GM21423 (cell line): ENCODE measurements around the gene RNF5.

Source experiments
- ATAC-seq: cut with Tn5 transposase; IDR thresholded peaks from one replicate; pipeline ENCODE4 v1.9.1; 2021; ENCODE audit warnings: mild to moderate bottlenecking, moderate library complexity; ENCODE audit not compliant: unreplicated experiment

The RNF5 gene

DNA sequence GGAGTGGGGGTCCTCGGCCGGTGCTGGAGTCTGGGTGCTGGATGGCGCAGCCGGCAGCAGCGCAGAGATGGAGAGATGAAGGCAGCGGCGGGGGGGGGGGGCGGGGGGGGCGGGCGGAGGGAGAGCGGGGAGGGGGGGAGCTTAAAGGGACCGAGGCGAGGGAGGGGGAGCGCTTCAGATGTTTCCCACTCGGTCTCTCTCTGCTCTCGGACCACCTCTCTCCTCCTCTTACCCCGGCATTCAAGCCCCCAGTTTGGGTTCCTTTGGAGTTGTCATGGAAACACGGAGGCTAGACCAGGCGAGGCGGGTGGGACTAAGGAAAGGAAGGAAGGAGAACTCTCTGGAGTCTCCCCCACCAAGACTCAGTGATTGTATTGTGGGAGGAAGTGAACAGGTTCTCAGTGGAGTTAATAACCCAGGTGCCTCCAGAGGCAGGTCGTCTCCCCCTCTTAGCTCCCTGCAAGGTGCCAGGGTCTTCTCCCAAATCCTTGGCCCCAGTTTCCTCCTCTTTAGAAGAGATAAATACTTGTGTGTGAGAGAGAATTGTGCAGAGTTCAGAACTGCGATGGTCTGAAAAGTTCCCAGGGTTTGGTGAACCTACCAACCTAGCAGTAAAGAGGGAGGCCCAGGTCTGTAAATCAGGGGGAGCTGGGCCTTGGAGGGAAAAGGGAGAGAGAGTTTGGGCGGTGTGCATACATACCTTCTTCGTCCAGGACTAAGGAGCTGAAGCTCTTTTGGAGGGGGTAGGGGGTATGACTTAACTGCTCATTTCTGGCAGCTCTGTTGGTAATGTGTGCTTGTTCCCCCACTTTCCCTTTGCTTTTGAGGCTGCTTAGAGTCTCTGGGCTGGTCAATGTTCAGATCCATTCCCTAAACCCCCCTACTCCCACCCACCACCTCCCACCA is 26.1 kb upstream of the RNF5 start, which contains the start of gene PRRT1:
Gene PRRT1, minus strand, starts transcription at position 77 of the 906 bp plus-strand sequence. CDS start 112 bp downstream, outside the sequence.
- ATAC-seq = no peak

DNA sequence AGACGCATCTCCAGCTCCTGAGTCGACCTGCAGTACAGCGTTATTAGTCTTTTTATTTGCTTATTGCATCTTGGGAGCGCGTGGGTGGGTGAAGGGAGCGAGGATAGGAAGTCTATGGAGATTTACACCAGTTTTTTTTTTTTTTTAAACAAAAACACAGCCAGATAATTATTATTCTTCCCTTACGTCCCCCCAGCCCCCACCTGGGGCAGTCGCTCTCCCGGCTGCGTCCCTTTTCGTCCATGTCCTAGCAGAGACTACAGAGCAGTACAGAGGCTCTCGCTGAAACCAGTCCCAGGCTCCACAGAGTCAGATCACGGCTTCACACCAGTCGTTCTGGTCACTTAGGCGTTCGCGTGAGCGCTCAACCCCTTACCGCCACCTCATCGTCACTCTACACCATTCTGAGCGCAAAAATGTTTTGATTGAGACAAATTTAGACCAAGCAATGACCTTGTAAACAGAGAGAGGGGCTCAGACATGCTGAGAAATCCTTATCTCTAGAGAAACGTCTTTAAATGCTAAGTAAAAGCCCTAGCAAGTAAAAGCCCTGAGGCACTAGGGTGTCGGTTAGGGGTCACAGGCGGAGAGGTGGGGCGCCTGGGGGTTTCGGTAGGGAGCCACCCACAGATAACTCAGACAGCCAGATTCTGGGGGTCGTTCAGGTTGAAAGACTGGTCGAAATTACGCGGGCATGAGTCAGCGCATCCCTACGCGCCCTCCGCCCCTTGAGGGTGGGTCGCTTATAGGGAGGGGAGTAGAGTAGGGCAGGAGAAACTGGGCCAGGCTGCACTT is 25.2 kb upstream of the RNF5 start:
- no peak for ATAC-seq

DNA sequence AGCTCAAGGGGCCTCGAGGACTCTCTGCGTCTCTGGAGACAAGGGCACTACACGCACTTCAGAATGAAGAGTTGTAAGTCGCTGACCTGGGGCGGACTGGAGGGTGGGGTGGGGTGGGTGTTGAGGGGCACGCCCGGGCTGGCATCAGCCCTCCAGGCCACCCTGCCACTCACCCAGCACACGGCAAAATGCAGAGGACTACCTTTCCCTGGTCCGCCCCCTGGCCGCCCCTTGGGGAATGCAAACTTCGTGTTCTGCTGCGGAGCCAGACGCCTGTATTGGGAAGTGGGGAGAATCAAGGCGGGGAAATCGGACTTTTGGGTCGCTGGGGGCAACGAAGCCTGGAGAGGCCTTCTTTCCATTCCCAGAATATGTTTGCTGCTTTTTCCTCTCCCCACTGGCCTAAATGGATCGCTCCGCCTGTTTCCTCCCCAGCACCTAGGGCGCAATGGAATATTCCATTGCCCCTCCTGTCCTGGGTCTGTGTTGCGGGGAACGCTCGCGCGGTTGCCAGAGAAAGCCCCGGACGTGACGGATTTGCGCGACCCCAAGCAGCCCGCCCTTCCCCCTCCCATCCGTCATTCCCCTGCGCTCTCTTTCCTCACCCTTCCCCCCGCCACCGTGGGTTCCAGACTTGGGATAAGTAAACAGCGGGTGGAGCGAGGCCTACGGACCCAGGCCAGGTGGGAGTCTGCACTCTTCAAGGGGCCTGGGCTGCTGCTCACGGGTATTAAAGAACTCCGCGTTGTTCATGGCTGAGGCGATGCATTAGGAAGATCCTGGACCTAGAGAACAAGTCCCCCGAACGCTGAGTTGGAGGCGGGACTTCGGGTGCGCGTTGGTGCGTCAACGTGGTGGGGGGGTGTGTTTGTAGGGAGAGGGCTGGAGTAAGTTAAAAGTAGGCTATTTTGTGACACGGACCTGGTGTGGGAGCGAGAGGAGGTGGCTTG is 24.4 kb upstream of the RNF5 start, which contains the start of gene PPT2:
Gene PPT2, plus strand, starts transcription at position 578 of the 950 bp plus-strand sequence. CDS start 454 bp downstream, outside the sequence.
- ATAC-seq = no peak

DNA sequence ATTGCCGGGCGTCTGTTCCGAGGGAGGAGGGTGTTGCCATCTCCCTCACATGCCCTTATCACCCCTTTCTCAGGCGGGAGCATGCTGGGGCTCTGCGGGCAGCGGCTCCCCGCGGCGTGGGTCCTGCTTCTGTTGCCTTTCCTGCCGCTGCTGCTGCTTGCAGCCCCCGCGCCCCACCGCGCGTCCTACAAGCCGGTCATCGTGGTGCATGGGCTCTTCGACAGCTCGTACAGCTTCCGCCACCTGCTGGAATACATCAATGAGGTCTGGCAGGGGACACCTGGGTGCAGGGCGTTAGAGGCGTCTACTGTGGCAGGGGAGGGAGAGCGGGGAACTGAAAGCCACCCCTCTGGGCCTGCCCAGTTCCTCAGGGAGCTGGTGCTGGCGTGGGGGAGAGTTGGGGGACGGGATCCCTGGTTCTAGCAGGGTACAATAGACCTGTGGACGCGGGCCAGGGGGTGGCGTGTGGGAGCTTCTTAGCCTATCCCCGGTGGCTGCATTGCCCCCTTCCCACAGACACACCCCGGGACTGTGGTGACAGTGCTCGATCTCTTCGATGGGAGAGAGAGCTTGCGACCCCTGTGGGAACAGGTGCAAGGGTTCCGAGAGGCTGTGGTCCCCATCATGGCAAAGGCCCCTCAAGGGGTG is 23.6 kb upstream of the RNF5 start:
- ATAC-seq = no peak

DNA sequence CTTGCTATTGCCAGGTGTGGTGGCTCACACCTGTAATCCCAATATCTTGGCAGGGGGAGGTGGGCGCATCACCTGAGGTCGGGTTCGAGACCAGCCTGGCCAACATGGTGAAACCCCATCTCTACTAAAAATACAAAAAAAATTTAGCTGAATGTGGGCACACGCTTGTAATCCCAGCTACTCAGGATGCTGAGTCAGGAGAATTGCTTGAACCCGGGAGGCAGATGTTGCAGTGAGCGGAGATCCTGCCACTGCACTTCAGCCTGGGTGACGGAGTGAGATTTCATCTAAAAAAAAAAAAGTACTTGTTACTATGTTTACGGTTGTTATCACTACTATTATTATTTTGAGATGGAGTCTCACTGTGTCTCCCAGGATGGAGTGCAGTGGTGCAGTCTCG is 21.3 kb upstream of the RNF5 start:
- ATAC-seq = no peak

DNA sequence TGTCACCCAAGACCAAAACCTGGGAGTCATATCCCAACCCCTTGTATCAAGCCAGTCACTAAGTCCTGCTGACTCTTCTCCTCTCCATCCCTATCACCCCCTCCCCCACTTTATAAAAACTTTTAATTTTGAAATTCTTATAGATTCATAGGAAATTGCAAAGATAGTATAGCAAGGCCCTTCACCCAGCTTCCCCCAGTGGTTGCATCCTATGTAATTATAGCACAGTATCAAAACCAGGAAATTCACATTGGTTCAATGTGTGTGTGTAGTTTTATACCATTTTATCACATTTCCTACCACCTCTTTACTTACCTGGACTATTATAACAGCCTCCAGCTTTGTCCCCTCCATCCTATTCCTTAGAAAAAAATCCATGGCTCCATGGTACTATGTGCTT is 20.2 kb upstream of the RNF5 start:
- no peak for ATAC-seq

DNA sequence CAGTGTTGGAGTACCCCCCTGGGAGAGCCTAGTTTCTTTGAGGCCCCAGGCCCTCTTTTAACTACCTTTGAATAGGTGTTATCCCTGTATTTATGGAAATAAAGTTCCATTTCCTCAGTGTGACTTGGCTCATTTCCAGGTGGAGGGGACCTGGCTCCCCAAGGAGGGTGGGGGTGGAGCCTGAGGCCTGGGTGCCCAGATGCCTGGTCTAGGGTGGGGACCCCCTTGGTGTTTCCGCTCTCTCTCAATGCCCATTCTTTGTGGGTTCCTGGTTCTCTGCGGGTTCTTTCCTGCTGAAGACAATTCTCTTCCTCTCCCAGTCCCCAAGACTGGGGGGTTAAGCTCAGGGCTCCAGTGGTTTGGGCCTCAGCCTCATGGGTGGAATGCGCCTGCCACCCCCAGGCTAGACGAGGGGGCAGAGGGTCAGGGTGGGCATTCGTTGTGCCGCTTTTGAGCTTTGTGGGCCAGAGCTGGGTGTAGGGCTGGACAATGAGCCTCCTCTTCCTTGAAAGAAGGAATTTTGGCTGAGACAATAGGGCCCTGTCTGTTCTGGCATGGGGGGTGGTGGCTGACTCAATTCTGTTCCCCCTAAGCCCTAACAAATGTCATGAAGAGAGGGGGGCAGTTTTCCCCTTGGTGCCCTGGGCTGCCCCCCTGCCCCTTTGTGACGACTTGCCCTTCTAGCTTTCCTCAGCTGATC is 14.5 kb upstream of the RNF5 start:
- no peak for ATAC-seq

DNA sequence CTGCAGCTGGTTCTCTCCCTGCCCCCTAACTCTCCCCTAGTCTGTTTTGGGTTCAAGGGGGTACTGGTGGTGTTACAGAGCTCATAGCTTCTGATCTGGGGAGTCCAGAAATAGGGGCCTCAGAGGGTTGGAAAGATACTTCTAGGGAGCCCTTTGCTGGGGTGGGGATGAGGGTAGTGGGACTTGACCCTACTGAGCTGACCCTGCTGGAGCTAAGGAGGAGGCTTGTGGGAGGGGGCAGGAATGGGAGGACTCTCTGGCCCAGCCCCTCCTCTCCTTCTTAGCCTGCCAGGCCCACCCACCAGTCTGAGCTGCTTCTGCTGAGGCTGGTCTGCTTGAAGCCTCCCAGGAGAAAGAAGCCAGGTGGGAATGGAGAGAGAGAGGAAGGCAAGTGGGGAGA is 13.9 kb upstream of the RNF5 start, which contains the start of gene EGFL8:
Gene EGFL8, plus strand, starts transcription at position 301 of the 400 bp plus-strand sequence. CDS start 1,571 bp downstream, outside the sequence.
- no peak for ATAC-seq

DNA sequence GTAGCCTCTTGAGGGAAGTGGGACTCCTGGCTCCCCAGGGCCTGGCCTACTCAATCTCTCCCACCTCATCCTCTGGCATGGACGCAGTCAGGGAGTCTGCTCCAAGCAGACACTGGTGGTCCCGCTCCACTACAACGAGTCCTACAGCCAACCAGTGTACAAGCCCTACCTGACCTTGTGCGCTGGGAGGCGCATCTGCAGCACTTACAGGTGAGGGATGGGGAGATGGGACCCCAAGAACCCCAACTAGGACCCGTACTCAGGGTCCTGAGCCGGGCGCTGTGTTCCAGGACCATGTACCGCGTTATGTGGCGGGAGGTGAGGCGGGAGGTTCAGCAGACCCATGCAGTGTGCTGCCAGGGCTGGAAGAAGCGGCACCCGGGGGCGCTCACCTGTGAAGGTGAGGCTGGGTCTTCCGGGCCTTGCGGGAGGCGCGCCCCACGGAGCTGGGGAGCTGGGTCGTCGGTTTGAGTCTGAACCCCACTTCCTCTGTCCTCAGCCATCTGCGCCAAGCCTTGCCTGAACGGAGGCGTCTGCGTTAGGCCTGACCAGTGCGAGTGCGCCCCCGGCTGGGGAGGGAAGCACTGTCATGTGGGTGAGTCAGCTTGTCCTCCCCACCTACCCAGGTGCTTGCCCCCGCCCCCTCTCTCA is 11.7 kb upstream of the RNF5 start:
- no peak for ATAC-seq

DNA sequence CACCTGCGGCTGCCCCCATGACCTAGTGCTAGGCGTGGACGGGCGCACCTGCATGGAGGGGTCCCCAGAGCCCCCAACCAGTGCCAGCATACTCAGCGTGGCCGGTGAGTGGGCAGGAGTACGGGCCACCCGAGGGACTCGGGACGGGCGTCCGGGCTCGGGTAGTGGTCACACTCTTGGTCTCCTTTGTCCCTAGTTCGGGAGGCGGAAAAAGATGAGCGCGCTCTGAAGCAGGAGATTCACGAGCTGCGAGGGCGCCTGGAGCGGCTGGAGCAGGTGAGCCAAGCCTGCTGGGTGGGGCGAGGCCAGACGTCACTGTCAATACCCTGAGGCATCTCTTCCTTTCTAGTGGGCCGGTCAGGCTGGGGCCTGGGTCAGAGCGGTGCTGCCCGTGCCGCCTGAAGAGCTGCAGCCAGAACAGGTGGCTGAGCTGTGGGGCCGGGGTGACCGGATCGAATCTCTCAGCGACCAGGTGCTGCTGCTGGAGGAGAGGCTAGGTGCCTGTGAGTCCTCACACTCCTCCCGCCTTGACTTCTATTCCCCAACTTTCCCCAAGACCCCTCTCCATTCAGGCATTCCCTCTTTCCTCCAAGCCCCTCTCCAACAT is 10.9 kb upstream of the RNF5 start:
- ATAC-seq = no peak

DNA sequence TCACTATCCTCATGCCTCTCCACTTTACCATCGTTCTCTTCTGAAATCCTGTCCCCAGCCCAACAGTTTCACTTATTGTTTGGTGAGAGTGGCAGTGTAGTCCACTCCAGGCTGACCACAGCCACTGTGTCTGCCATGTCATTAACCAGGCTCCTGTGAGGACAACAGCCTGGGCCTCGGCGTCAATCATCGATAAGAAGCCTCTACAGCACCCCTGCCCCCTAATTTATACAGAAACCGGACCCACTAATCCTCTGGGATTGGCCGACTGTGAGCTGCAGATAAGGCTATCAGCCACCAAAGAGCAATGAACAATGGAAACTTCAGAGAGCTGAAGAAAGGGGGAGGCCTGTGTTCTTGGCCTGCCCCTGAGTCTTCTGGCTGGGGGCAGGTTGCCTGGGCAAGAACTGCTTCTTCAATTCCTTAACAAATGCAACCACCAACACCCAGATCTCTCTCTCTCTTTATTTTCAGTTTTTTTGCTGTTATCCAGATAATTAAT is 10.4 kb upstream of the RNF5 start:
- ATAC-seq = no peak

DNA sequence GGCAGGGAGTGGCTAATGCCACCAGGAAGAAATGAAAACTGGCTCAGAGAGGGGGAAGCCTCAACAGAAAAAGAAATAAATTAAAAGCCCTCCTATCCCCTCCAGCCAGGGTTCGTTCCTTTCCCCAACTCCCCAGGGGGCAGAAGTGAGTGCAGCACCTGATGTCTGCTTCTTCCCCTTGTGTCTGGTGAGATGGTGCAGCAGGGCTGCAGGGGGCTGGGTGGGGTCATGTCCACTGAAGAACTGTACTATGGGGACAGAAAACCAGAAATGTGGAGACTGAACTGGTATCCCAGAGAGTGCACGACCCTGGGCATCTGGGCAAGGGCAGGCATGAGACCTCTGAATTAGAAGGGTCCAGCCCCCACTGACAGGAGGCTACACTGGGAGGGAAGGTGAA is 9.9 kb upstream of the RNF5 start:
- no peak for ATAC-seq

DNA sequence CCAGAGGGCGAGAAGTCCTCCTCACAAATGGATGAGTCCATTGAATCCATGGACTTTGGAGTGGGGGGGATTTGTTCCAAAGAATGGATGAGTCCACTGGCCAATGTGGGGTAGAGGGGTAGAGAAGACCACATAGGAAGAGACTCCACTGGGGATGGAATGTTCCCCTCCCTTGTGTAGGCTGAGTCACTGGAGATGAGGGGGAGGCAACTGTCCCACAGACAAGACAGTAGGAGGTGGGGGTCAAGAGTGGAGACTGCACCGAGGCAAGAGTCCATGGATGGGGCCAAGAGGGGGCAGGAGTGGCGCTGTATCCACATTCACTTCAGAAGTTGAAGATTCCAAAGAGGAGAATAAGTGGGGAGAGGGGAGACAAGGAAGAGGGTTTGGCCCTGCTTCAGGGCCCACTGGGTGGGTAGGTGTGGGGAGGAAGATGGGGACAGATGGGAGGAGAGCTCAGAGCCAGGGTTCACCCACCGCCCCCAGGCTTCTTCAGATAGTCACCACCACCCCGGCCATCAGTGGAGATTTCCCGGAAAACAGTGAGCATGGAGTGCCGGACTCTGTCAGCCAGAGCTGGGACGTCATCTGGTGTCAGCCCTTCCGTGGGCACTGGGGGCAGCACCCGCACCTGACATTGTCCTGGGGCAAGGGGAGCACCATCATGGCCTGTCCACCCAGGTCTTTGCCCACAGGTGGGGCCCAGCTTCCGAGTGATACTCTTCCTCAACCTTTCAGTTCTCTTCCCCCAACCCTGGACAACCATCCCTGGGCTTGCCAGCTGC is 9.2 kb upstream of the RNF5 start:
- ATAC-seq = no peak

DNA sequence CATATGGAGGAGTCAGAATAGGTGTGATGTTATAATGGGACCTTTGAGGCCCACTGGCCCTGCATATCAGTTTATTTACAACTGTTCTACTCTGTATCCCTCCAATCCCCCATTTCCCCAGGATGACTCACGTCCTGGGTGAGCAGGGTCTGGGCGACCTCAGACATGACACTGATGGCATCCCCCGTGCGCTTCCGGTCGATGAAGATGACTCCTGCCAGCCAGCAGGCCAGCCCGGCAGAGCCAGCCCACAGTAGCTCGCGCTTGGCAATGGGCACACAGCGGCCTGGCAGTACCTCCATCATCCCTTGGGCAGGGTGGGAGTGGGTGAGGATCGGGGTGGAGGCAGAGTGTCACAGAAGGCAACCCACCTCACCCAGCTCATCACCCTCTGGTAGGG is 7.9 kb upstream of the RNF5 start:
- no peak for ATAC-seq

DNA sequence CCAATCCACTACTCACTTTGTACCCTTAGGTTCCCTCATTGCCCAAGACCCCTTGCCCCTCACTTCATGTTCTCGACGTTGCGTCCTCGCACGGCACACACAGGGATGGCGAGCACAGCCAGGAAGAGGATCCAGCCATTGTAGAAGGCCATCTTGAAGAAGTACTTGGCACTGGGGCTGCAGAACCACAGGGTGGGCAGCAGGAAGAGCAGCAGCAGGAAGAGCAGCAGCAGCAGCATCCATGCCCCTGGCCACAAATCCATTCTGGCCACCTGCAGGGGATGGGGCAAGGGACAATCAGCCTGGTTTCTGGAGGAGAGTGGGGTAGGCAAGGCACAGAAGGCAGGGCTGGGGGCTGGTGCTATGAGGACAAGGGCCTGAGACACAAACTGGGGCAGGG is 7.0 kb upstream of the RNF5 start:
- no peak for ATAC-seq

DNA sequence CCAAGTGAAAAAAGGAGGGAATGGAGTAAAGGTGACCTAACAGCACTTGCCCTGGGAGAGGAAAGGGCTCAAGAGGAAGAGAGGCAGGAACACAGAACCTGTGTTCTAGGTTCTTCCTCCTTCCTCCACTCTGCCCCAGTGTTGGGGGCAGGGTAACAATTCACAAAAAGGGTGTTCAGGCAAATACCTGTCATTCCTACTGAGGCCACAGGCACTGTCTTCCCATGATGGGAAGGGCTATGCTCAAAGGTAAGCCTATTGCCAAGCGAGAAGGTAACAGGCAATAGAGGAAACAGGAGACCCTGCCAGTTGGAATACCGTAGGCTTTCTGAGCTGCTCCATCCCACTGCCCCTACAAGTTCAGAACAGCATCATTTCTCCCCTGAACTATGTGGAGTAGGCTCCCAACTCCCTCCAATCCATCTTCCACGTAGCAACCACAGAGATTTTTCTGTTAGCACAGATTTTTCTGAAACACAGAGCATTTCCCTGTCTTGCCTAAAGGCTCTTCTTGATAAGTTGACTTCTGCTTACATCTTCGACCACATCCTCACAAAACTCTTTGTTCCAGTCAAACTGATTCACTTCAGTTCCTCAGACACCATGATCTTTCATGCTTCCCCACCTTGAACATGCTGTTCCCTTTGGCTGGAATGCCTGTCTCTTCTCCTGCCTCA is 5.0 kb upstream of the RNF5 start:
- no peak for ATAC-seq

DNA sequence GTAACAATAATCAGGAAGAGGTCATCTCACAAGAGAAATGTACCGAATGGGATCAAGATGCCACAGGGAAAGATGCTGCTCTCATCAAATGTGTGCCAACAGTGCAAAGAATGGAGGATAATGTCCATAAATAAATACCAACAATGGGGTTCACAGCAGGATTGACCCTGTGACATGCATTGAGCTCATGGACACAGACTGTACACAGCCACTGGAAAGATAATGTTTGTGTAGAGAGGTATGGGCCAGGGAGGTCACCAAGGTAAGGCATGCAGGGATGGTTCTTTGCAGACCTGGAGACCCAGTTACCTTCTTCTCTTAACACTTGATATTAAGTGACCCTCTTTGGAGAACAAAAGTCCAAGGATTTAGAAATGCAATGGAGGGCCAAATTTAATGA is 3.8 kb upstream of the RNF5 start:
- no peak for ATAC-seq
